HG03378 (cell line): Measurements from ENCODE around the gene ABI3BP.
"Not testable (repeated sequence)": the region's sequence is repeated elsewhere in the genome, so short reads cannot be mapped to it uniquely, and the experiment has no call there.

Experiments
- ATAC-seq: cut with Tn5 transposase; IDR thresholded peaks from one replicate; pipeline ENCODE4 v1.9.1; 2021; ENCODE audit warnings: mild to moderate bottlenecking, moderate library complexity; ENCODE audit not compliant: unreplicated experiment

ABI3BP gene

GRCh38 chr3:100993309-100993708 lies at the start of gene ABI3BP:
Gene ABI3BP, minus strand, starts transcription at chr3:100993421. Its CDS starts 37 bp downstream, at chr3:100993384.
- no peak for ATAC-seq

GRCh38 chr3:101039285-101039684 lies 46.1 kb upstream of the ABI3BP start:
- no peak for ATAC-seq

GRCh38 chr3:101038880-101039279 lies 45.7 kb upstream of the ABI3BP start:
- no peak for ATAC-seq

GRCh38 chr3:101038393-101038792 lies 45.2 kb upstream of the ABI3BP start:
- ATAC-seq, result no peak

GRCh38 chr3:101037613-101038012 lies 44.4 kb upstream of the ABI3BP start:
- ATAC-seq, result no peak

- no peak for ATAC-seq
Observed at GRCh38 chr3:101036676-101037075, 43.5 kb upstream of the ABI3BP start.

GRCh38 chr3:101036213-101036618 lies 43.0 kb upstream of the ABI3BP start:
- ATAC-seq, result no peak

- no peak for ATAC-seq
Observed at GRCh38 chr3:101027286-101027685, 34.1 kb upstream of the ABI3BP start.

GRCh38 chr3:101026881-101027280 lies 33.7 kb upstream of the ABI3BP start:
- ATAC-seq, result no peak

GRCh38 chr3:101026244-101026643 lies 33.0 kb upstream of the ABI3BP start:
- ATAC-seq, result no peak

GRCh38 chr3:101020351-101021015 lies 27.3 kb upstream of the ABI3BP start:
- no peak for ATAC-seq

- no peak for ATAC-seq
Observed at GRCh38 chr3:101017017-101017416, 23.8 kb upstream of the ABI3BP start.

- not testable (repeated sequence) for ATAC-seq
Observed at GRCh38 chr3:101012312-101012711, 19.1 kb upstream of the ABI3BP start.

- no peak for ATAC-seq
Observed at GRCh38 chr3:101011136-101011535, 17.9 kb upstream of the ABI3BP start.

- no peak for ATAC-seq
Observed at GRCh38 chr3:101010296-101010695, 17.1 kb upstream of the ABI3BP start.

- ATAC-seq, result no peak
Observed at GRCh38 chr3:101009386-101009785, 16.2 kb upstream of the ABI3BP start.

- no peak for ATAC-seq
Observed at GRCh38 chr3:100999160-100999559, 5.9 kb upstream of the ABI3BP start.

GRCh38 chr3:100994809-100995208 lies 1.6 kb upstream of the ABI3BP start:
- no peak for ATAC-seq

GRCh38 chr3:100994187-100994586 lies 966 bp upstream of the ABI3BP start:
- ATAC-seq, result no peak

GRCh38 chr3:100992231-100993012 lies 799 bp downstream of the ABI3BP start:
- ATAC-seq, result no peak

- no peak for ATAC-seq
Observed at GRCh38 chr3:100988080-100988479, 5.1 kb downstream of the ABI3BP start.

GRCh38 chr3:100984308-100984707 lies 8.9 kb downstream of the ABI3BP start:
- no peak for ATAC-seq
